ENCODE measurements around the gene SLC22A23. TPM values are rescaled to one million over a fixed set of nuclear protein-coding genes. Genes with fewer than 3 reads are reported as not detected.

SLC22A23 gene
- total and polyA plus RNA-seq, 4 donors = 4.9 to 45.4 (median 19.7) TPM

- peaks cover 0 to 9% (median 7%) of the 10 kb centered on the region in 4 donors for H3K36me3 ChIP-seq (ENCODE audit: control insufficient read depth in 4 of 4, insufficient read depth in 3 of 4, low read depth in 1 of 4, low read length in 3 of 4)
- peaks cover 13 to 26% (median 22%) of the 10 kb centered on the region in 4 donors for H3K4me1 ChIP-seq (ENCODE audit: control insufficient read depth in 4 of 4, insufficient read depth in 4 of 4, low read length in 3 of 4)
- TF ChIP-seq ATF3 (IDR thresholded peaks at IDR 0.05) (no peak), YY1 (IDR thresholded peaks at IDR 0.05) (no peak), FOXA2 (IDR thresholded peaks at IDR 0.05) (no peak), CTCF (IDR thresholded peaks at IDR 0.05; ENCODE audit: low read depth, low read length, missing input control) (no peak), NR2F2 (IDR thresholded peaks at IDR 0.05) (no peak), GABPA (IDR thresholded peaks at IDR 0.05 in 1 of 2, conservative IDR thresholded peaks at IDR 0.05 in 1 of 2) (no peak), RAD21 (IDR thresholded peaks at IDR 0.05) (no peak), HNF4A (conservative IDR thresholded peaks at IDR 0.05) (no peak), HNF4G (IDR thresholded peaks at IDR 0.05) (no peak), FOXA1 (IDR thresholded peaks at IDR 0.05) (no peak), REST (IDR thresholded peaks at IDR 0.05) (no peak), JUND (IDR thresholded peaks at IDR 0.05) (no peak), TAF1 (conservative IDR thresholded peaks at IDR 0.05) (no peak)
- TF ChIP-seq, protein P1, sequence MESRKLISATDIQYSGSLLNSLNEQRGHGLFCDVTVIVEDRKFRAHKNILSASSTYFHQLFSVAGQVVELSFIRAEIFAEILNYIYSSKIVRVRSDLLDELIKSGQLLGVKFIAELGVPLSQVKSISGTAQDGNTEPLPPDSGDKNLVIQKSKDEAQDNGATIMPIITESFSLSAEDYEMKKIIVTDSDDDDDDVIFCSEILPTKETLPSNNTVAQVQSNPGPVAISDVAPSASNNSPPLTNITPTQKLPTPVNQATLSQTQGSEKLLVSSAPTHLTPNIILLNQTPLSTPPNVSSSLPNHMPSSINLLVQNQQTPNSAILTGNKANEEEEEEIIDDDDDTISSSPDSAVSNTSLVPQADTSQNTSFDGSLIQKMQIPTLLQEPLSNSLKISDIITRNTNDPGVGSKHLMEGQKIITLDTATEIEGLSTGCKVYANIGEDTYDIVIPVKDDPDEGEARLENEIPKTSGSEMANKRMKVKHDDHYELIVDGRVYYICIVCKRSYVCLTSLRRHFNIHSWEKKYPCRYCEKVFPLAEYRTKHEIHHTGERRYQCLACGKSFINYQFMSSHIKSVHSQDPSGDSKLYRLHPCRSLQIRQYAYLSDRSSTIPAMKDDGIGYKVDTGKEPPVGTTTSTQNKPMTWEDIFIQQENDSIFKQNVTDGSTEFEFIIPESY (IDR thresholded peaks at IDR 0.05) = no peak
- no peak overlapping the region for H3K9ac ChIP-seq (ENCODE audit: low read depth in 1 of 2, low read length in 2 of 2)
- H3K4me3 ChIP-seq (ENCODE audit: low read depth in 1 of 3, low read length in 3 of 3) = no peak overlapping the region
- DNase-seq (ENCODE audit: low spot score) = no peak
- WGBS = 72% methylated on average over 11 of the region's 11 CpGs
- no peaks in the 10 kb centered on the region for H3K9me3 ChIP-seq (ENCODE audit: control insufficient read depth in 4 of 4, low read length in 3 of 4)
- no peaks in the 10 kb centered on the region for H3K27me3 ChIP-seq (ENCODE audit: control insufficient read depth in 4 of 4, insufficient read depth in 4 of 4, low read length in 3 of 4)
- no peak overlapping the region for H3K27ac ChIP-seq (ENCODE audit: low read depth in 1 of 2, low read length in 2 of 2)
These were observed 42.3 kb downstream of the SLC22A23 start for GRCh38 chr6:3414327-3415081.

- no peak for DNase-seq (ENCODE audit: low spot score)
- Histone ChIP-seq H3K36me3 (ENCODE audit: control insufficient read depth in 4 of 4, insufficient read depth in 3 of 4, low read depth in 1 of 4, low read length in 3 of 4) (peaks cover 0 to 9% (median 7%) of the 10 kb centered on the region in 4 donors), H3K4me1 (ENCODE audit: control insufficient read depth in 4 of 4, insufficient read depth in 4 of 4, low read length in 3 of 4) (peaks cover 8 to 29% (median 27%) of the 10 kb centered on the region in 4 donors), H3K4me3 (ENCODE audit: low read depth in 1 of 3, low read length in 3 of 3) (no peak overlapping the region), H3K9me3 (ENCODE audit: control insufficient read depth in 4 of 4, low read length in 3 of 4) (no peaks in the 10 kb centered on the region), H3K9ac (ENCODE audit: low read depth in 1 of 2, low read length in 2 of 2) (no peak overlapping the region), H3K27ac (ENCODE audit: low read depth in 1 of 2, low read length in 2 of 2) (no peak overlapping the region), H3K27me3 (ENCODE audit: control insufficient read depth in 4 of 4, insufficient read depth in 4 of 4, low read length in 3 of 4) (no peaks in the 10 kb centered on the region)
- WGBS = 90% methylated on average over 3 of the region's 3 CpGs
- TF ChIP-seq RAD21 (IDR thresholded peaks at IDR 0.05) (no peak), HNF4G (IDR thresholded peaks at IDR 0.05) (no peak), TAF1 (conservative IDR thresholded peaks at IDR 0.05) (no peak), FOXA2 (IDR thresholded peaks at IDR 0.05) (no peak), SP1 (IDR thresholded peaks at IDR 0.05) (no peak), RXRA (IDR thresholded peaks at IDR 0.05) (no peak), CTCF (IDR thresholded peaks at IDR 0.05; ENCODE audit: low read depth, low read length, missing input control) (no peak), REST (IDR thresholded peaks at IDR 0.05) (no peak), GABPA (IDR thresholded peaks at IDR 0.05 in 1 of 2, conservative IDR thresholded peaks at IDR 0.05 in 1 of 2) (no peak)
These were observed 43.3 kb downstream of the SLC22A23 start for GRCh38 chr6:3413592-3413991.
